Calu3 (cell line): Measurements from ENCODE around the gene NMNAT2. TPM values are rescaled to one million over a fixed set of nuclear protein-coding genes. Genes with fewer than 3 reads are reported as not detected.
A peak's percentile ranks its signal among the peaks of the same experiment; 100 is the strongest.

Source experiments
- Bru-seq: library from RNA; stranded (reverse); fragments of 400-500 nt; gene quantifications from one replicate; lab custom pipeline; 2021; lab: Mats Ljungman, UMichigan
- BruChase-seq, 2 experiments: library from RNA; stranded (reverse); fragments of 400-500 nt; gene quantifications; one replicate each; lab custom pipeline; 2021; lab: Mats Ljungman, UMichigan
- BruUV-seq: library from RNA; stranded (reverse); fragments of 400-500 nt; replicated peaks from 2 replicates; lab custom pipeline; 2021; lab: Mats Ljungman, UMichigan
- CTCF ChIA-PET: fragments of 300-600 bp; sonication (Branson Sonifier 250); formaldehyde crosslinking; loops from one replicate; lab custom pipeline; 2022; ENCODE audit warnings: antibody characterized with exemption; lab: Charles Lee
- DNase-seq: peaks from one replicate; pipeline ENCODE4 v3.0.0; 2022
- H3K27ac Mint-ChIP-seq: one replicate; pipeline ENCODE4 v1.8.0; 2022; ENCODE audit warnings: mixed read lengths; ENCODE audit not compliant: unreplicated experiment
- H3K27me3 Mint-ChIP-seq: one replicate; pipeline ENCODE4 v1.8.0; 2022; ENCODE audit warnings: mixed read lengths; ENCODE audit not compliant: unreplicated experiment
- H3K36me3 Mint-ChIP-seq: one replicate; pipeline ENCODE4 v1.8.0; 2022; ENCODE audit warnings: mild to moderate bottlenecking, moderate library complexity, mixed read lengths; ENCODE audit not compliant: insufficient read depth, unreplicated experiment
- H3K4me1 Mint-ChIP-seq: one replicate; pipeline ENCODE4 v1.8.0; 2022; ENCODE audit warnings: mild to moderate bottlenecking, low read depth, mixed read lengths; ENCODE audit not compliant: unreplicated experiment
- H3K4me3 Mint-ChIP-seq: one replicate; pipeline ENCODE4 v1.8.0; 2022; ENCODE audit warnings: mild to moderate bottlenecking, low read depth, moderate library complexity, mixed read lengths; ENCODE audit not compliant: unreplicated experiment
- H3K9me3 Mint-ChIP-seq: one replicate; pipeline ENCODE4 v1.8.0; 2022; ENCODE audit warnings: low read depth, mixed read lengths; ENCODE audit not compliant: unreplicated experiment
- CTCF ChIP-seq: fragments of 200-600 bp; IDR thresholded peaks from one replicate; pipeline ENCODE4 v1.8.0; 2022; ENCODE audit warnings: antibody characterized with exemption; ENCODE audit not compliant: unreplicated experiment
- intact Hi-C: fragments of 100-400 bp; cut with micrococcal nuclease; formaldehyde crosslinking; loops from one replicate; pipeline ENCODE4 v1.10.0; 2022; ENCODE audit not compliant: unreplicated experiment
- long read RNA-seq: library from polyadenylated mRNA; stranded (forward); transcript quantifications from one replicate; pipeline ENCODE4 v2.0.0, GENCODE V29; 2022
- total RNA-seq: library from RNA; stranded (reverse); gene quantifications from 2 replicates; pipeline ENCODE4 v1.2.3, GENCODE V29; 2022

The NMNAT2 gene
- total RNA-seq (0.26 and 0.78 TPM in 2 replicates), Bru-seq, nascent RNA (percentile 21 among the genes with signal in this experiment), BruChase-seq, experiment 1, labeled RNA remaining after a 6-hour chase (percentile 15 among the genes with signal in this experiment), BruChase-seq, experiment 2, labeled RNA remaining after a 2-hour chase (percentile 15 among the genes with signal in this experiment)
- long read RNA-seq, partial matches to known transcripts, result 0 of 1 reads
- long read RNA-seq, other reads (novel, unspliced or antisense), result 1 of 1 reads

GRCh38 chr1:183417772-183418491, at the start of gene NMNAT2:
Gene NMNAT2, minus strand, starts transcription at chr1:183418380. Its CDS starts 113 bp downstream, at chr1:183418267.
- Mint-ChIP-seq H3K4me1 (peaks cover 29% of the 10 kb centered on the region), H3K9me3 (no peaks in the 10 kb centered on the region), H3K4me3 (peak within 1 kb of the TSS; percentile 74), H3K36me3 (peaks cover 20% of the 10 kb centered on the region), H3K27ac (no peak within 1 kb of the TSS), H3K27me3 (peaks cover 65% of the 10 kb centered on the region)
- BruUV-seq, result no TSS peak
- TF ChIP-seq CTCF, result no peak
- CTCF ChIA-PET, result no interaction called here
- peak; percentile 39 for DNase-seq
- intact Hi-C loops, result no loop called here

GRCh38 chr1:183467687-183468086, 49.5 kb upstream of the NMNAT2 start:
- Mint-ChIP-seq H3K27me3 (no peaks in the 10 kb centered on the region), H3K4me1 (peaks cover 36% of the 10 kb centered on the region), H3K4me3 (peak overlapping the region; percentile 39), H3K36me3 (peaks cover 26% of the 10 kb centered on the region), H3K27ac (peak overlapping the region; percentile 79), H3K9me3 (no peaks in the 10 kb centered on the region)
- DNase-seq, result no peak
- BruUV-seq, result no TSS peak
- CTCF ChIA-PET, result interaction anchor here (0.6 to 1.6 kb wide), 4 partner anchors 10 to 52 kb away, joined by 3 to 5 read pairs (median 4); no protein-coding TSS in a partner anchor
- intact Hi-C loops, result no loop called here
- no peak for TF ChIP-seq CTCF

GRCh38 chr1:183466781-183467180, 48.6 kb upstream of the NMNAT2 start:
- H3K36me3 Mint-ChIP-seq, result peaks cover 17% of the 10 kb centered on the region
- no peak overlapping the region for H3K27ac Mint-ChIP-seq
- no TSS peak for BruUV-seq
- peaks cover 43% of the 10 kb centered on the region for H3K4me1 Mint-ChIP-seq
- H3K4me3 Mint-ChIP-seq, result no peak overlapping the region
- no peak for TF ChIP-seq CTCF
- CTCF ChIA-PET, result no interaction called here
- no peaks in the 10 kb centered on the region for H3K27me3 Mint-ChIP-seq
- no peak for DNase-seq
- intact Hi-C loops, result no loop called here
- H3K9me3 Mint-ChIP-seq, result no peaks in the 10 kb centered on the region

- Mint-ChIP-seq H3K36me3 (peaks cover 5% of the 10 kb centered on the region), H3K4me3 (no peak overlapping the region), H3K27ac (no peak overlapping the region), H3K27me3 (no peaks in the 10 kb centered on the region), H3K4me1 (peaks cover 45% of the 10 kb centered on the region), H3K9me3 (peaks cover 3% of the 10 kb centered on the region)
- CTCF ChIA-PET, result interaction anchor here (0.6 kb wide), 1 partner anchor 124 kb away, joined by 5 read pairs; no protein-coding TSS in a partner anchor
- BruUV-seq, result no TSS peak
- DNase-seq, result no peak
- TF ChIP-seq CTCF, result no peak
- intact Hi-C loops, result no loop called here
Observed at GRCh38 chr1:183463566-183463965, 45.4 kb upstream of the NMNAT2 start.
